Panc1 (cell line): ENCODE results near the gene PIGO.

Experiments
- POLR2AphosphoS5 ChIP-seq: IDR thresholded peaks from 2 replicates; pipeline ENCODE4 v1.6.1; 2012; ENCODE audit warnings: mild to moderate bottlenecking, low read depth, low read length, moderate library complexity
- REST ChIP-seq, 2 experiments: IDR thresholded peaks; 2 replicates each; pipeline ENCODE4 v1.6.1; 2011 to 2012; ENCODE audit warnings: low read depth in 2 of 2, control low read depth in 1 of 2, low read length in 1 of 2, mild to moderate bottlenecking in 1 of 2, moderate library complexity in 1 of 2; ENCODE audit not compliant: insufficient read depth in 1 of 2
- SIN3A ChIP-seq: IDR thresholded peaks from 2 replicates; pipeline ENCODE4 v1.6.1; 2012; ENCODE audit warnings: low read depth, mild to moderate bottlenecking, low read length, moderate library complexity, borderline replicate concordance; ENCODE audit not compliant: insufficient read depth
- TCF7L2 ChIP-seq: IDR thresholded peaks from 2 replicates; pipeline ENCODE4 v1.6.1; 2011; ENCODE audit warnings: mild to moderate bottlenecking, low read depth, low read length, inconsistent platforms
- TF ChIP-seq, protein P1 (sequence below): fragments of 450-650 bp; IDR thresholded peaks from 2 replicates; pipeline ENCODE4 v1.5.1; 2017; ENCODE audit warnings: mild to moderate bottlenecking

DNA sequence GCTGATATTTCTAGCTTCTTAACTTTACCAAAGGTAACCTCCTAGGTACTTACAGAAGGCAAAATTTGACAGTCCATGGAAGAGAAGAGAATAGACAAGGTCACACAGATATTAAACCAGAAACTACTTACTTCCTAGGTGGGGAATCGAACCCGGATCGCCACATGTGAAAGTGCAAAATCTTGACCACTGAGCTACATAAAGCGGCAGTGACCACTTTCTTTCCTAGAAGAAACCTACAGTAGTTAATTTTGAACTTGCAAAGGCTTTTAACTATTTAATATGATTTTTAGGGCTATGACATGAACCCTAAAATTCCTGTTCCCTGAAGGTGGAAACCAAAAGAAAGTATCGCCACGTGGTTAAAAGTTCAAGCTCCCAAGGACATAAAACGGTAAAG, 39.6 kb upstream of the PIGO start:
- TF ChIP-seq, protein P1, sequence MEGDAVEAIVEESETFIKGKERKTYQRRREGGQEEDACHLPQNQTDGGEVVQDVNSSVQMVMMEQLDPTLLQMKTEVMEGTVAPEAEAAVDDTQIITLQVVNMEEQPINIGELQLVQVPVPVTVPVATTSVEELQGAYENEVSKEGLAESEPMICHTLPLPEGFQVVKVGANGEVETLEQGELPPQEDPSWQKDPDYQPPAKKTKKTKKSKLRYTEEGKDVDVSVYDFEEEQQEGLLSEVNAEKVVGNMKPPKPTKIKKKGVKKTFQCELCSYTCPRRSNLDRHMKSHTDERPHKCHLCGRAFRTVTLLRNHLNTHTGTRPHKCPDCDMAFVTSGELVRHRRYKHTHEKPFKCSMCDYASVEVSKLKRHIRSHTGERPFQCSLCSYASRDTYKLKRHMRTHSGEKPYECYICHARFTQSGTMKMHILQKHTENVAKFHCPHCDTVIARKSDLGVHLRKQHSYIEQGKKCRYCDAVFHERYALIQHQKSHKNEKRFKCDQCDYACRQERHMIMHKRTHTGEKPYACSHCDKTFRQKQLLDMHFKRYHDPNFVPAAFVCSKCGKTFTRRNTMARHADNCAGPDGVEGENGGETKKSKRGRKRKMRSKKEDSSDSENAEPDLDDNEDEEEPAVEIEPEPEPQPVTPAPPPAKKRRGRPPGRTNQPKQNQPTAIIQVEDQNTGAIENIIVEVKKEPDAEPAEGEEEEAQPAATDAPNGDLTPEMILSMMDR = no peak
- TF ChIP-seq REST (IDR thresholded peaks at IDR 0.05; ENCODE audit: insufficient read depth in 1 of 2, low read depth in 2 of 2, low read length in 1 of 2) = no peak
- no peak for TF ChIP-seq SIN3A
- TF ChIP-seq POLR2AphosphoS5 = no peak
- TF ChIP-seq TCF7L2 = no peak
